Karpas-422 (cell line): ENCODE results near the gene SBNO1. TPM values are rescaled to one million over a fixed set of nuclear protein-coding genes. Genes with fewer than 3 reads are reported as not detected.

Experiments used
- DNase-seq: peaks from one replicate; pipeline ENCODE4 v3.0.0-alpha.2; 2015
- H2AFZ ChIP-seq: fragments of 200-600 bp; sonication (generic); 2 replicates; pipeline ENCODE4 v1.6.1; 2014; ENCODE audit warnings: antibody characterized with exemption, low read length, mixed read lengths
- H3K27ac ChIP-seq: fragments of 200-600 bp; sonication (generic); 2 replicates; pipeline ENCODE4 v1.5.1; 2014; ENCODE audit warnings: mild to moderate bottlenecking, low read length, moderate library complexity
- H3K27me3 ChIP-seq: fragments of 200-600 bp; sonication (generic); 2 replicates; pipeline ENCODE4 v1.6.1; 2014; ENCODE audit warnings: low read length, mixed read lengths
- H3K36me3 ChIP-seq: fragments of 200-600 bp; sonication (generic); 2 replicates; pipeline ENCODE4 v1.6.1; 2014; ENCODE audit warnings: low read length, mixed read lengths; ENCODE audit not compliant: insufficient read depth
- H3K4me1 ChIP-seq: fragments of 200-600 bp; sonication (generic); 2 replicates; pipeline ENCODE4 v1.6.1; 2014; ENCODE audit warnings: mild to moderate bottlenecking, low read length, mixed read lengths
- H3K4me2 ChIP-seq: fragments of 200-600 bp; sonication (generic); 2 replicates; pipeline ENCODE4 v1.6.1; 2014; ENCODE audit warnings: low read length, low read depth, mild to moderate bottlenecking; ENCODE audit not compliant: poor library complexity, severe bottlenecking
- H3K4me3 ChIP-seq: fragments of 200-600 bp; sonication (generic); 2 replicates; pipeline ENCODE4 v1.5.1; 2014; ENCODE audit warnings: mild to moderate bottlenecking, antibody characterized with exemption, low read length, mixed read lengths
- H3K79me2 ChIP-seq: fragments of 200-600 bp; sonication (generic); 2 replicates; pipeline ENCODE4 v1.6.1; 2014; ENCODE audit warnings: mild to moderate bottlenecking, low read length, mixed read lengths
- H3K9ac ChIP-seq: fragments of 200-600 bp; sonication (generic); 2 replicates; pipeline ENCODE4 v1.6.0; 2014; ENCODE audit warnings: low read length
- H3K9me2 ChIP-seq: fragments of 200-600 bp; sonication (generic), shearing (Covaris generic); replicated peaks from 2 replicates; pipeline ENCODE4 v1.6.0; 2014; ENCODE audit warnings: mild to moderate bottlenecking, low read length, moderate library complexity; ENCODE audit not compliant: insufficient read depth
- H3K9me3 ChIP-seq: fragments of 300-700, 200-600 bp; sonication (generic); 2 replicates; pipeline ENCODE4 v1.6.1; 2014; ENCODE audit warnings: low read length, mixed read lengths
- H4K20me1 ChIP-seq: fragments of 200-600 bp; sonication (generic); 2 replicates; pipeline ENCODE4 v1.6.1; 2014; ENCODE audit warnings: mild to moderate bottlenecking, antibody characterized with exemption, low read length, low read depth; ENCODE audit not compliant: insufficient read depth
- total RNA-seq: library from RNA; depleted of rRNA; stranded (reverse); fragments of >200 nt; shearing (Covaris generic); gene quantifications from 2 replicates; pipeline ENCODE4 v1.2.3, GENCODE V29; 2014; ENCODE audit warnings: low replicate concordance

The SBNO1 gene
- total RNA-seq, 1 experiment from 2014 or later: 31.5 TPM

DNA sequence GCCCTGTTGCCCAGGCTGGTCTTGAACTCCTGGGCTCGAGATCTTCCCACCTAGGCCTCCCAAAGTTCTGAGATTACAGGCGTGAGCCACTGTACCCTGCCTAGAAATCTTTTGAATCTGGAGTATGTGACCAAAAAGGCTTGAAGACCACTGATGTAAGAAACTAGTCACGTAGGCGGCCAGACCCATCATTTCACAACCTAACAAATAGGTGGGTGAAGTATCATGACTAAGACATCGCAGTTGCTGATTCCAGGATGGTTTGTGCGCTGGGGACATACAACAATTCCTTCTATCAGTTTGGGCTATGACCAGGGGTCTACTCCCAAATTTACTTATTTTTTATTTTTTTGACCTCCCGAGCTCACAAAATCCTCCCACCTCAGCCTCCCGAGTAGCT is 81.2 kb downstream of the SBNO1 start:
- H3K36me3 ChIP-seq: no peaks in the 10 kb centered on the region
- no peak overlapping the region for H3K4me2 ChIP-seq

GRCh38 chr12:123282111-123282510 is 82.5 kb downstream of the SBNO1 start:
- H3K79me2 ChIP-seq: no peaks in the 10 kb centered on the region
- H3K9ac ChIP-seq: no peak overlapping the region
- H3K9me2 ChIP-seq: no peaks in the 10 kb centered on the region
- H3K27ac ChIP-seq: no peak overlapping the region
- H4K20me1 ChIP-seq: no peaks in the 10 kb centered on the region
- peaks cover 10% of the 10 kb centered on the region for H3K4me1 ChIP-seq
- H3K9me3 ChIP-seq: no peaks in the 10 kb centered on the region
- H3K27me3 ChIP-seq: no peaks in the 10 kb centered on the region
- no peak overlapping the region for H3K4me2 ChIP-seq
- no peaks in the 10 kb centered on the region for H3K36me3 ChIP-seq
- DNase-seq: no peak
- H2AFZ ChIP-seq: no peak overlapping the region
- H3K4me3 ChIP-seq: no peak overlapping the region

More for the DNA sequence above, 81.2 kb downstream of the SBNO1 start:
- H3K9me2 ChIP-seq: no peaks in the 10 kb centered on the region
- peaks cover 5% of the 10 kb centered on the region for H3K4me1 ChIP-seq
- no peak overlapping the region for H2AFZ ChIP-seq
- H3K9ac ChIP-seq: no peak overlapping the region
- H3K79me2 ChIP-seq: no peaks in the 10 kb centered on the region
- H4K20me1 ChIP-seq: no peaks in the 10 kb centered on the region
- H3K27me3 ChIP-seq: no peaks in the 10 kb centered on the region
- DNase-seq: no peak
- H3K27ac ChIP-seq: no peak overlapping the region
- no peak overlapping the region for H3K4me3 ChIP-seq
- H3K9me3 ChIP-seq: no peaks in the 10 kb centered on the region

- no peak for DNase-seq
- Histone ChIP-seq H3K9me2 (no peaks in the 10 kb centered on the region), H3K79me2 (no peaks in the 10 kb centered on the region), H2AFZ (no peak overlapping the region), H3K4me3 (no peak overlapping the region), H3K27me3 (no peaks in the 10 kb centered on the region), H3K9me3 (no peaks in the 10 kb centered on the region), H3K27ac (no peak overlapping the region), H4K20me1 (no peaks in the 10 kb centered on the region), H3K9ac (no peak overlapping the region), H3K4me1 (peaks cover 7% of the 10 kb centered on the region), H3K36me3 (no peaks in the 10 kb centered on the region), H3K4me2 (no peak overlapping the region)
Observed at GRCh38 chr12:123280971-123281370, 83.7 kb downstream of the SBNO1 start.

GRCh38 chr12:123278101-123278627 is 86.5 kb downstream of the SBNO1 start:
- H3K27me3 ChIP-seq: no peaks in the 10 kb centered on the region
- no peaks in the 10 kb centered on the region for H4K20me1 ChIP-seq
- H3K4me1 ChIP-seq: peaks cover 7% of the 10 kb centered on the region
- DNase-seq: peak; percentile 79
- H3K9me2 ChIP-seq: no peaks in the 10 kb centered on the region
- no peak overlapping the region; the same call in 1 of the 2 replicates for H3K4me3 ChIP-seq
- H3K27ac ChIP-seq: peak overlapping the region; percentile 16; the same call in 1 of the 2 replicates
- no peaks in the 10 kb centered on the region for H3K9me3 ChIP-seq
- H3K4me2 ChIP-seq: peak overlapping the region; percentile 52
- no peaks in the 10 kb centered on the region for H3K36me3 ChIP-seq
- H2AFZ ChIP-seq: peak overlapping the region; percentile 75
- H3K79me2 ChIP-seq: no peaks in the 10 kb centered on the region
- 0 out of 2 replicates have a peak overlapping the region, but pooled peaks have one; percentile 10 for H3K9ac ChIP-seq

DNA sequence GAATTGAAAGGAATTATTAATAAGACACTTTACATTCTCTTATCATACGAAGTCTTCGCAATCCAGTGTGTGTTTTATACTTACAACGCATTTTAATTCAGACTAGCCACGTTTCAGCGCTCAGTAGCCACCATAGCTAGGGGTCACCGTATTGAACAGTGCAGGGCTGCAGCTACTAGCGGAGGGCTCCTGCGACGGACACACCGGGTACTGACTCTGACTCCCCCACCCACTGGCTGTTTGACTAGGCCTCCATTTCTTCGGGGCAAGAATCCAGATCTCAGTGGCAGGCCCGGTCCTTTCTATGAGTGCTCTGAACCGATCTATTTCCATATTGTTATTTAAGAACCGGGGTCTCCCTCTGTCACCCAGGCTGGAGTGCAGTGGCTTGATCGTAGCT is 91.5 kb downstream of the SBNO1 start:
- Histone ChIP-seq H3K79me2 (peaks cover 26% of the 10 kb centered on the region), H3K9ac (no peak overlapping the region), H3K9me2 (no peaks in the 10 kb centered on the region)

GRCh38 chr12:123271001-123271668 is 93.5 kb downstream of the SBNO1 start:
- no peaks in the 10 kb centered on the region for H3K9me2 ChIP-seq
- H2AFZ ChIP-seq: no peak overlapping the region
- peaks cover 40% of the 10 kb centered on the region for H3K79me2 ChIP-seq
- no peaks in the 10 kb centered on the region for H3K9me3 ChIP-seq
- no peaks in the 10 kb centered on the region for H4K20me1 ChIP-seq
- H3K4me3 ChIP-seq: peak overlapping the region; percentile 98
- H3K27ac ChIP-seq: no peak overlapping the region
- H3K9ac ChIP-seq: peak overlapping the region; percentile 95
- H3K27me3 ChIP-seq: no peaks in the 10 kb centered on the region
- no peaks in the 10 kb centered on the region for H3K36me3 ChIP-seq
- H3K4me1 ChIP-seq: peaks cover 21% of the 10 kb centered on the region
- peak; percentile 90 for DNase-seq
- H3K4me2 ChIP-seq: peak overlapping the region; percentile 99

More for the DNA sequence above, 91.5 kb downstream of the SBNO1 start:
- Histone ChIP-seq H3K4me3 (no peak overlapping the region), H3K27me3 (no peaks in the 10 kb centered on the region), H3K27ac (no peak overlapping the region), H3K4me2 (no peak overlapping the region), H3K36me3 (no peaks in the 10 kb centered on the region), H3K9me3 (no peaks in the 10 kb centered on the region), H3K4me1 (peaks cover 23% of the 10 kb centered on the region), H2AFZ (no peak overlapping the region), H4K20me1 (no peaks in the 10 kb centered on the region)
- DNase-seq: no peak

DNA sequence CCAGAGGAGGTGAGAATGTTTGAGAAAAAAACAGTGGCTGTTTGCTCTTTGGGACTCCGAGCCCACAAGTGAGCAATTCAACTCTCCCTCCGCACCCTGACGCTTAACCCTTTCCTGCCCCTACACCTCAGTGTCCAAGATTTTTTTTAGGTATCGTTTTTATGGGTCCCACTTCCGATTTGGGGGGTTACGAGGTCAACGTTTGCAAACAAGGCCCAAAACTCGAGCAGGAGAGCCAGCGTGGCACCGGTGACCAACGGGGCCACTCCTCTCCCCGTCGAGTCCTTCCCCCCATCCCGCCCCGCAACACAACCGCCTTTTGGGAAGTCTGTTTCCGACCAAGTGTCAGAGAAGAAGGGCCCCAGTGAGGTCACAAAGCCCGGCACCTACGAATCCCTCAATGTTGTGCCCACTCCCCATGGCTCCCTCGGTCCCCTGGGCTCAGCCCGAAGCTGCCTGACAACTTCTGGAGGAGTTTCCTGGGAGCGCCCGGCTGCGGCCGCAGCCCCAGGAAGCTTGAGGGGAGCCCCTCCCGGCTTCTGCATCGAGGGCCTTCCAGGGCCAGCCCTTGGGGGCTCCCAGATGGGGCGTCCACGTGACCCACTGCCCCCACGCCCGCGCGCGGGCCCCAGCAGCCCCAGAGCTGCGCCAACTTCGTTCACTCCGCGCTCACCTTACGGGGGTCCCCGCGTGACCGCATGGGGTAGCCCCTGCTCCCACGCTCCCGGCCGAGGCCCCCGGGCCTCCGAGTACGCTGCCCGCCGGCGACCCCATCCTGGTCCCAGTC is 94.2 kb downstream of the SBNO1 start:
- H3K36me3 ChIP-seq: no peaks in the 10 kb centered on the region
- H4K20me1 ChIP-seq: no peaks in the 10 kb centered on the region
- H3K27ac ChIP-seq: peak overlapping the region; percentile 79
- peaks cover 40% of the 10 kb centered on the region for H3K79me2 ChIP-seq
- peak; percentile 71 for DNase-seq
- H3K9me2 ChIP-seq: no peaks in the 10 kb centered on the region
- peak overlapping the region; percentile 99 for H3K4me2 ChIP-seq
- H3K4me1 ChIP-seq: peaks cover 21% of the 10 kb centered on the region
- H3K9ac ChIP-seq: peak overlapping the region; percentile 95
- H2AFZ ChIP-seq: peak overlapping the region; percentile 89
- H3K27me3 ChIP-seq: no peaks in the 10 kb centered on the region
- no peaks in the 10 kb centered on the region for H3K9me3 ChIP-seq
- H3K4me3 ChIP-seq: peak overlapping the region; percentile 98

DNA sequence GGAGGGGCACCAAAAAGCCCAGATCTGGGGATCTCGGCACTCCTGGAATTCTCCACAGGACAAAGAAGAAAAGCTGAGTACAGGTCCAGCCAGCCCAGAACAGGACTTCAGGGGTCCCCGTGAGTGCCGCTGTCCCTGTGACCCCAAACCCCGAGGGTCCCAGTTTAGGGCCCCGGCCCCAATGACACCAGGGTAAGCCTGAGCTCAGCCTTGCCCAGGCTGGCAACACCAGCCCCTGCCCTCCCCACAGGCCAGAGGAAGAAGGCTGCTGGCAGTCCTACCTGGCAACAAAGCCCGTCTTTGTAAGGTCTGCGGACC is 94.8 kb downstream of the SBNO1 start:
- peak overlapping the region; percentile 98 for H3K4me3 ChIP-seq
- H3K36me3 ChIP-seq: no peaks in the 10 kb centered on the region
- H3K9ac ChIP-seq: peak overlapping the region; percentile 95
- peak overlapping the region; percentile 89; the same call in 1 of the 2 replicates for H2AFZ ChIP-seq
- H3K9me2 ChIP-seq: no peaks in the 10 kb centered on the region
- H3K27me3 ChIP-seq: no peaks in the 10 kb centered on the region
- peaks cover 40% of the 10 kb centered on the region for H3K79me2 ChIP-seq
- H3K9me3 ChIP-seq: no peaks in the 10 kb centered on the region
- H4K20me1 ChIP-seq: no peaks in the 10 kb centered on the region
- DNase-seq: no peak
- H3K4me2 ChIP-seq: peak overlapping the region; percentile 99
- peak overlapping the region; percentile 79 for H3K27ac ChIP-seq
- H3K4me1 ChIP-seq: peaks cover 21% of the 10 kb centered on the region
